GM18502 (cell line): ENCODE results near the gene NKX3-2.

Source experiments
- ATAC-seq: cut with Tn5 transposase; IDR thresholded peaks from one replicate; pipeline ENCODE4 v1.9.1; 2021; ENCODE audit warnings: mild to moderate bottlenecking; ENCODE audit not compliant: unreplicated experiment, poor library complexity

The NKX3-2 gene

GRCh38 chr4:13515268-13515667 is 29.0 kb downstream of the NKX3-2 start:
- ATAC-seq = no peak

- no peak for ATAC-seq
These were observed 29.6 kb downstream of the NKX3-2 start for GRCh38 chr4:13514722-13515121.

GRCh38 chr4:13511101-13511500 is 33.2 kb downstream of the NKX3-2 start:
- no peak for ATAC-seq

GRCh38 chr4:13509442-13509841 is 34.9 kb downstream of the NKX3-2 start:
- ATAC-seq = no peak

GRCh38 chr4:13504374-13504773 is 39.9 kb downstream of the NKX3-2 start:
- ATAC-seq = no peak

- ATAC-seq = no peak
These were observed 45.8 kb downstream of the NKX3-2 start for GRCh38 chr4:13498469-13498868.

- ATAC-seq = no peak
These were observed 47.7 kb downstream of the NKX3-2 start for GRCh38 chr4:13496605-13497004.

- ATAC-seq = no peak
These were observed 48.6 kb downstream of the NKX3-2 start for GRCh38 chr4:13495753-13496152.

- ATAC-seq = no peak
These were observed 50.5 kb downstream of the NKX3-2 start for GRCh38 chr4:13493793-13494192.

- no peak for ATAC-seq
These were observed 51.6 kb downstream of the NKX3-2 start for GRCh38 chr4:13492747-13493146.
